PC-9 (cell line): ENCODE results near the gene ELF2. TPM values are rescaled to one million over a fixed set of nuclear protein-coding genes. Genes with fewer than 3 reads are reported as not detected.

Experiments used
- BruUV-seq: library from RNA; stranded (reverse); fragments of 400-500 nt; replicated peaks from 2 replicates; lab custom pipeline; 2021; lab: Mats Ljungman, UMichigan
- CTCF ChIA-PET: fragments of 300-600 bp; sonication (Branson Sonifier 250); formaldehyde crosslinking; loops from one replicate; lab custom pipeline; 2022; ENCODE audit warnings: antibody characterized with exemption; lab: Charles Lee
- POLR2A ChIA-PET: fragments of 300-600 bp; sonication (Branson Sonifier 250); formaldehyde crosslinking; loops from one replicate; lab custom pipeline; 2022; ENCODE audit warnings: antibody characterized with exemption; ENCODE audit not compliant: unreplicated experiment; lab: Charles Lee
- DNase-seq, 2 experiments: peaks; one replicate each; pipeline versions ENCODE4 v3.0.0 to v3.0.0-alpha.2; 2015 to 2022; ENCODE audit warnings: mixed read lengths in 1 of 2
- H2AFZ ChIP-seq: fragments of 200-600 bp; sonication (generic); 2 replicates; pipeline ENCODE4 v1.8.1; 2017; ENCODE audit warnings: antibody characterized with exemption
- H3F3A ChIP-seq: fragments of 200-600 bp; sonication (generic); 2 replicates; pipeline ENCODE4 v1.8.1; 2017; ENCODE audit warnings: antibody characterized with exemption, mild to moderate bottlenecking, low read depth; ENCODE audit not compliant: insufficient read depth
- H3K27ac ChIP-seq: fragments of 200-600 bp; sonication (generic); 2 replicates; pipeline ENCODE4 v1.6.1; 2016; ENCODE audit warnings: mixed run types
- H3K27me3 ChIP-seq: fragments of 200-600 bp; sonication (generic); 2 replicates; pipeline ENCODE4 v1.6.1; 2016; ENCODE audit warnings: low read depth, mixed run types; ENCODE audit not compliant: insufficient read depth
- H3K36me3 ChIP-seq: fragments of 200-600 bp; sonication (generic); 2 replicates; pipeline ENCODE4 v1.6.1; 2016; ENCODE audit warnings: low read depth, mixed run types
- H3K4me1 ChIP-seq: fragments of 200-600 bp; sonication (generic); replicated peaks from 2 replicates; pipeline ENCODE4 v1.6.1; 2016; ENCODE audit warnings: mixed run types; ENCODE audit not compliant: insufficient read depth
- H3K4me2 ChIP-seq: fragments of 200-600 bp; sonication (generic); 2 replicates; pipeline ENCODE4 v1.6.1; 2017; ENCODE audit warnings: mixed run types
- H3K4me3 ChIP-seq: fragments of 200-600 bp; sonication (generic); 2 replicates; pipeline ENCODE4 v1.6.1; 2016; ENCODE audit warnings: mixed run types
- H3K79me2 ChIP-seq: fragments of 200-600 bp; sonication (generic); 2 replicates; pipeline ENCODE4 v1.6.1; 2017; ENCODE audit warnings: low read depth, mixed run types
- H3K9me2 ChIP-seq: fragments of 200-600 bp; sonication (generic); 2 replicates; pipeline ENCODE4 v1.8.1; 2017; ENCODE audit warnings: mild to moderate bottlenecking; ENCODE audit not compliant: insufficient read depth
- H3K9me3 ChIP-seq: fragments of 200-600 bp; sonication (generic); 2 replicates; pipeline ENCODE4 v1.8.1; 2016; ENCODE audit warnings: low read depth; ENCODE audit not compliant: insufficient read depth
- H4K20me1 ChIP-seq: fragments of 200-600 bp; sonication (generic); 2 replicates; pipeline ENCODE4 v1.8.1; 2017; ENCODE audit not compliant: insufficient read depth
- EZH2 ChIP-seq: fragments of 200-600 bp; sonication (generic); IDR thresholded peaks from 2 replicates; pipeline ENCODE4 v1.8.0; 2017; ENCODE audit warnings: antibody characterized with exemption, low read depth
- intact Hi-C: fragments of 100-400 bp; cut with micrococcal nuclease; formaldehyde crosslinking; loops from one replicate; pipeline ENCODE4 v1.10.0; 2022; ENCODE audit not compliant: unreplicated experiment
- total RNA-seq: library from RNA; stranded (reverse); gene quantifications from 2 replicates; pipeline ENCODE4 v1.2.3, GENCODE V29; 2021
- TF ChIP-seq, protein P1 (sequence below): fragments of 200-600 bp; sonication (generic); conservative IDR thresholded peaks from 2 replicates; pipeline ENCODE4 v1.6.1; 2017; ENCODE audit warnings: mixed run types, antibody characterized with exemption, mild to moderate bottlenecking, moderate library complexity

ELF2 gene
- total RNA-seq, 1 experiment from 2014 or later, result 30.7 TPM

DNA sequence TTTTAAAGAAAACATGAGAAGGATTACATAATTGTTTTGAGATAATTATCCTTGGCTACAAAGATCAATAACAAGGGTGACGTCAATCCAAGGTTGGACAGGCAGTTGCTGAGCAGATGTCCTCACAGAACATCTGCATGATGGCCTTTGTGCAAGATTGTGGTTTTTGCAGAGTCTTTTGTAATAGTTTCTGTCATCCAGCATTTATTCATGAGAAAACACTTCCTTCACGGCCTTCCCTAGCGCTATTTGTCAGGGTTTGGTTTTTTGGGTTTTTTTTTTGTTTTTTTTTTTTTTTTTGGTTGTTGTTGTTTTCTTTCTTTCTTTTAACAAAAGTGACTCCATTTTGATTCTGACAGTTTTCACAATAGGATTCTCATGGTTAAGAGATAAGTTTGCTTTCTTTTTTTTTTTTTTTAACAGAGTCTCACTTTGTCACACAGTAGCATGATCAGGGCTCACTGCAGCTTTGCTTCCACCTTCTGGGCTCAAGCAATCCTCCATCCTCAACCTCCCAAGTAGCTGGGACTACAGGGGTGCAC is 31.5 kb upstream of the ELF2 start:
- TF ChIP-seq, protein P1, sequence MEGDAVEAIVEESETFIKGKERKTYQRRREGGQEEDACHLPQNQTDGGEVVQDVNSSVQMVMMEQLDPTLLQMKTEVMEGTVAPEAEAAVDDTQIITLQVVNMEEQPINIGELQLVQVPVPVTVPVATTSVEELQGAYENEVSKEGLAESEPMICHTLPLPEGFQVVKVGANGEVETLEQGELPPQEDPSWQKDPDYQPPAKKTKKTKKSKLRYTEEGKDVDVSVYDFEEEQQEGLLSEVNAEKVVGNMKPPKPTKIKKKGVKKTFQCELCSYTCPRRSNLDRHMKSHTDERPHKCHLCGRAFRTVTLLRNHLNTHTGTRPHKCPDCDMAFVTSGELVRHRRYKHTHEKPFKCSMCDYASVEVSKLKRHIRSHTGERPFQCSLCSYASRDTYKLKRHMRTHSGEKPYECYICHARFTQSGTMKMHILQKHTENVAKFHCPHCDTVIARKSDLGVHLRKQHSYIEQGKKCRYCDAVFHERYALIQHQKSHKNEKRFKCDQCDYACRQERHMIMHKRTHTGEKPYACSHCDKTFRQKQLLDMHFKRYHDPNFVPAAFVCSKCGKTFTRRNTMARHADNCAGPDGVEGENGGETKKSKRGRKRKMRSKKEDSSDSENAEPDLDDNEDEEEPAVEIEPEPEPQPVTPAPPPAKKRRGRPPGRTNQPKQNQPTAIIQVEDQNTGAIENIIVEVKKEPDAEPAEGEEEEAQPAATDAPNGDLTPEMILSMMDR, result no peak
- no peak for TF ChIP-seq EZH2
- Histone ChIP-seq H3F3A (no peaks in the 10 kb centered on the region), H4K20me1 (no peaks in the 10 kb centered on the region), H3K27me3 (no peaks in the 10 kb centered on the region), H3K4me1 (no peaks in the 10 kb centered on the region), H3K36me3 (no peaks in the 10 kb centered on the region), H3K79me2 (no peaks in the 10 kb centered on the region), H3K27ac (no peak overlapping the region), H3K4me3 (no peak overlapping the region), H3K9me3 (no peaks in the 10 kb centered on the region), H2AFZ (no peak overlapping the region), H3K9me2 (no peaks in the 10 kb centered on the region), H3K4me2 (no peak overlapping the region)
- ChIA-PET CTCF (no interaction called here), POLR2A (no interaction called here)
- intact Hi-C loops, result no loop called here
- no peak for DNase-seq
- BruUV-seq, result no TSS peak

DNA sequence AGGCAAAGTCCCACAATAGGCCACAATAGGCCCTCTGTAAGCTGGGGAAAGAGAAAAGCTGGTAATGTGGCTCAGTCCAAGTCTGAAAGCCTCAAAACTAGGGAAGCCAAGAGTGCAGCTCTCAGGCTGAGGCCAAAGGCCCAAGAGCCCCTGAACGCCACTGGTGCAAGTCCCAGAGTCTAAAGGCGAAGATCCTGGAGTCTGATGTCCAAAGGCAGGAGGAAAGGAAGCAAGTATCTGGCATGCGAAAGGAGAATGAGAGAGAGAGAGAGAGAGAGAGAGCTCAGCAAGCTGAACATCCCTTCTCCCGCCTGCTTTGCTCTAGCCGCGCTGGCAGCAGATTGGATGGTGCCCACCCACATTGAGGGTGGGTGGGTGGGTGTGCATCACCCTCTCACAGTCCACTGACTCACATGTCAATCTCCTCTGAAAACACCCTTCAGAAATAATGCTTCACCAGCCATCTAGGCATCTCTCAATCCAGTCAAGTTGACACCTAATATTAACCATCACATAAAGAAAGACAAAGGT is 30.9 kb upstream of the ELF2 start:
- no peak for DNase-seq
- Histone ChIP-seq H3K9me3 (no peaks in the 10 kb centered on the region), H3K9me2 (no peaks in the 10 kb centered on the region), H3K27me3 (no peaks in the 10 kb centered on the region), H3K79me2 (no peaks in the 10 kb centered on the region), H3K4me1 (no peaks in the 10 kb centered on the region), H2AFZ (no peak overlapping the region), H3K4me3 (no peak overlapping the region), H3K36me3 (no peaks in the 10 kb centered on the region), H4K20me1 (no peaks in the 10 kb centered on the region), H3K27ac (no peak overlapping the region), H3F3A (no peaks in the 10 kb centered on the region), H3K4me2 (no peak overlapping the region)
- no TSS peak for BruUV-seq
- intact Hi-C loops, result no loop called here
- no peak for TF ChIP-seq EZH2
- TF ChIP-seq, protein P1, result no peak
- ChIA-PET CTCF (no interaction called here), POLR2A (no interaction called here)

DNA sequence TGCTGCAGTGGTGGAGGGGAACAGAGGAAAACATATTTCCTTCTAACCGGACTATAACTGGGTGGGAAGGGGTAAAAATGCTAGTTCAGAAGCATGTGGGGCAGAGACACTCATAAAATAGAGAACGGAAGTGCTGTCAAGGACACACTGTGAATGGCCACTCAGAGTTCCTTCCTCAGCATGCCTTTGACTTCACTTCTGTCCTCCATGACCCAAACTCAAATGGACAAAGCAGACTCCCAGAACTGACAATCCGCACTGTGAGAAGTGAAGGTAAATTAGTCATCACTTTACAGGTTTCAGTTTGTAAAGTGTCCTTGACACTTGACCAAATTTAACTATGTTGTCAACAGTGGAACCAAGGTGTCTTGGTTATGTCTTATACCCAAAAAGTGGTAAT is 30.2 kb upstream of the ELF2 start:
- Histone ChIP-seq H3K4me3 (no peak overlapping the region), H3K79me2 (no peaks in the 10 kb centered on the region), H3K9me3 (no peaks in the 10 kb centered on the region), H3K4me2 (no peak overlapping the region), H4K20me1 (no peaks in the 10 kb centered on the region), H3F3A (no peaks in the 10 kb centered on the region), H3K27ac (no peak overlapping the region), H3K9me2 (no peaks in the 10 kb centered on the region), H3K27me3 (no peaks in the 10 kb centered on the region), H3K4me1 (no peaks in the 10 kb centered on the region), H2AFZ (no peak overlapping the region), H3K36me3 (no peaks in the 10 kb centered on the region)
- TF ChIP-seq, protein P1, result no peak
- TF ChIP-seq EZH2, result no peak
- ChIA-PET CTCF (no interaction called here), POLR2A (no interaction called here)
- no peak for DNase-seq
- intact Hi-C loops, result no loop called here
- BruUV-seq, result no TSS peak
